GM18526 (cell line): Measurements from ENCODE around the gene UBE2E1.
A peak's percentile ranks its signal among the peaks of the same experiment; 100 is the strongest.

ENCODE experiments used
- POLR2A ChIP-seq: IDR thresholded peaks from 3 replicates; pipeline ENCODE4 v1.6.1; 2011; ENCODE audit not compliant: insufficient read length; ENCODE audit errors: extremely low read depth

Gene UBE2E1

DNA sequence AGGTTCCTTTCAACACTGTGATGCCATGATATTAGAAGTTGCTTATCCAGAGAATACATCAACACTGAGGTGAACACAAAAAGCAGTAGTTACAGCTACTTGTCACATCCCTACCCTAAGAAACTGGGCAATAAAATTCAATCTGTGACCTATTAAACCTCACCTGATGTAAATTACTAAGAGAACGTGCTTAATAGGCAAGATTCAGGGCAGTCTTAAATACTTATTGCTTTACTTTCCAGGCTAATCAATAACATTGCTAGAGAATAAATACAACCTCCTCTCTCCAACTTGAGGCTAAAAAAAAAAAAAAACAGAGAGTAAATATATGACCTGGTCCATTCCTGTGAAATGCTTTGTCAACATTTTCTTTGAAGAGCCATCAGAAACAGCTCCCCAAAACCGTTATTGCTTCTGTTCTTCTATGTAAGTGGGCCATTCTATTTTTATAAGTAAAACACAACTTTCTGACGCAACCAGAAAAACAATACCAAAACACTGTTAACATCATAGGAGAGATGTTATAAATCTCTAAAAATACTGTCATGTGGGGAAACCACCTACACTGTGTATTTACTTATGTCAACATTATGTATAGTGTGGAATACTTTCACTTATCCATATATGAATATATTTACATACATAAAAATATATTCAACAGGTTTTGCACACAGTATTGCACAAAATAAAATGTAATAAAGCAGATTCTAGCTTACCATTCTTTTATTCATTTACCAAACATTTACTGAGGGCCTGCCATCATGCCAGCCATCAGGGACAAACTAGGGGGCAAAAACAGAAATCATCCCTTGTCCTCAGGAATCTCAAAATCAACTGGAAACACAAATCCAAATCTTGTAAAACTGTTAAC is 108.4 kb downstream of the UBE2E1 start:
- no peak for TF ChIP-seq POLR2A

DNA sequence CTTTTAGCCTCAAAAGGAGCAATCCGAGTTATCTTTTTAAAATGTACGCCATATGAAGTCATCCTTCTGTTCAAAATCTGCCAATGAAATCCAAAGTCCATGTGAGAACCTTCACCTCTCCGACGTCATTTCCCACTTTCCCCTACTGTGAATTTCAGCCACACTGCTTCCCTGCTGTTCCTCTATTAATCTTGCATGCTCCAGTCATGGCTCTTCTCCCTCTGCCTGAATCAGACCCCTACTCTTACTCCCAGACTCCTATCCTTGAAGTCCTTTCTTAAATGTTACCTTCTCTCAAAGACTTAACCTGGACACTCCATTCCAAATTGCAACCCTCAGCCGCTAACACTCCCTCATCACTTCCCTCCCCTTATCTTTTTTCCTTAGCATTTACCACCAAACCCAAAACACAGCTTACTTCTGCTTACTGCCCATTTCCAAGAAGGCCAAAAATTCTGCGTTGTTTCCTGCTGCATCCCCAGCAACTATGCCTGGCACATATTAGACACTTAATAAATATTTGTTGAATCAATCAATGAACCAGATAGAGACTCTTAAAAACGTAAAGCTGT is 109.9 kb downstream of the UBE2E1 start:
- no peak for TF ChIP-seq POLR2A

DNA sequence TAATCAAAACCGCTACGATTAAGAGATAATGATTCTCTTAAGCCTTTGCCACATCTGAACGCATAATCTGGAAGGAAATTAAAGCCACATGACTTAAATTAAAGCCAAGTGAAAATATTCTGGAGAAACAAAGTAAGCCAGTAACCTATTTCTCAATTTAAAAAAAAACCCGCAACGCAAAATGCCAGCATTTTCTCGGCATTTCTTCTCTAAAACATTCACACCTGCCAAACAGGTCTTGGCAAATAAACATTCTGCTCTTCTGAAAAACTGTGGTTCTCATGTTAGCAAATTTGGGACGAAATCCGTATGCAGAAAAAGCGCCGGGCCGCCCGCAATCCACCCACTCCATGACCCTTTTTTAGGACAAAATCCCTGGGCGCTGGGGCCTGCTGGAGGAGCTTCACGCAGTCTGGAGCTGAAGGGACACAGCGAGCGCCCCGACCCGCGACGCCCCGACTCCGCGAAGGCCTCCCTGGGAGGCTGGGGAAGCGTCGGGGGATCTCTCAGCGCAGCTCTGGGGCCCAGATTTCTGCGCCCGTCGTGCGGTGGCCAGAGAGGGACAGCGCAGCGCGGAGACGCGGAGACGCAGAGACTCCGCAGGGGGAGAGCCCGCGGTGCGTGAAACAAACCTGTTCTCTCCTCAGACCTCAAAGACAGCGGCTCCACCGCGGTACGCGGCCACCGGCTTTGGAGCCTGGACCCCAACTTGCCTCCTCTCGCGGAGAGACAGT is 110.6 kb downstream of the UBE2E1 start:
- TF ChIP-seq POLR2A, result no peak

GRCh38 chr3:23916886-23917678 is 111.3 kb downstream of the UBE2E1 start, which contains the start of the genes NKIRAS1 and RPL15:
NKIRAS1 (minus strand) TSS chr3:23916990; CDS start chr3:23910904, 6,086 bp downstream.
RPL15 (plus strand) TSS chr3:23917132; CDS start chr3:23917860, 728 bp downstream.
- peak; percentile 98 for TF ChIP-seq POLR2A

DNA sequence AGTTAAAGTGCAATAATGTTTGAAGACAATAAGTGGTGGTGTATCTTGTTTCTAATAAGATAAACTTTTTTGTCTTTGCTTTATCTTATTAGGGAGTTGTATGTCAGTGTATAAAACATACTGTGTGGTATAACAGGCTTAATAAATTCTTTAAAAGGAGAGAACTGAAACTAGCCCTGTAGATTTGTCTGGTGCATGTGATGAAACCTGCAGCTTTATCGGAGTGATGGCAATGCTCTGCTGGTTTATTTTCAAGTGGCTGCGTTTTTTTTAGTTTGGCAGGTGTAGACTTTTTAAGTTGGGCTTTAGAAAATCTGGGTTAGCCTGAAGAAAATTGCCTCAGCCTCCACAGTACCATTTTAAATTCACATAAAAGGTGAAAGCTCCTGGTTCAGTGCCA is 113.9 kb downstream of the UBE2E1 start:
- TF ChIP-seq POLR2A, result no peak

DNA sequence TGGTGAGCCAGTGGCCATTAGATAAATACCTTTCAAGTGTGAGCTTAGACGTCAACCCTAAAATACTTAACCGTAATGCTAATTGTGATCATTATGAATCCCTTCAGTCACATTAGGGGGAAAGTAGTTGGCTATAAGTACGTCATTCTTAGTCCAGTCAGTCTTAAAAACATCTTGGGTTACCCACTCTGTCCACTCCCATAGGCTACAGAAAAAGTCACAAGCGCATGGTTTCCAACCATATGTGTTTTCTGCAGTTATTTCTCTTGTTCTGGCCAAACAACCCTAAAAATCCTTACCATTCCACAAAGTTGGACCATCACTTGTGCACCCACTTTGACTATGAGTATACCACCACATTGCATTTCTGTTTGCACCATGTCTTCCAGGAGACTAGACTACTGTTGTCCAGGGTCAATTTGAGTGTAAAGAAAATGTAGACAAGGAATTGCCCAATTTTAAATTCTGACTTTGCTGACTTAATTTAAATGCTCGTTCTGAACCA is 114.4 kb downstream of the UBE2E1 start:
- no peak for TF ChIP-seq POLR2A

- no peak for TF ChIP-seq POLR2A
These were observed 115.3 kb downstream of the UBE2E1 start for GRCh38 chr3:23921052-23921511.

DNA sequence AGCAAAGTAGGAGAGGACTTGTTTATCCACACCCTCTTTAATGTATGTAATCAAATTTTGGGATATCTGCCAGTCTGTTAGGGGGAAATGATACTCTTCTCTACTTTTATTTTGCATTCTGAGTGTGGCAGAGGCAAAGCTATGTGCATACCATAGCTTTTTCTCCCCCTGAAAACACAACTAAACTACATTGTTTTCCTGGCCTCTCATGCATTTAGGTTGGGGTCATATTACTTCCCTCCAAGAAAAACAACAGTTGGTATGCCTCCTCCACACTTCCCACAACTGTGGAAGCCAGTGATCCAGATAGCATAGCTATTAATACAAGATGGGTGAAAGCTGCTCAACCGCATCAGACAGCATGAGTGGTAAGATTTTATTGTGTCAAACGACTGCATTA is 118.0 kb downstream of the UBE2E1 start:
- no peak for TF ChIP-seq POLR2A

DNA sequence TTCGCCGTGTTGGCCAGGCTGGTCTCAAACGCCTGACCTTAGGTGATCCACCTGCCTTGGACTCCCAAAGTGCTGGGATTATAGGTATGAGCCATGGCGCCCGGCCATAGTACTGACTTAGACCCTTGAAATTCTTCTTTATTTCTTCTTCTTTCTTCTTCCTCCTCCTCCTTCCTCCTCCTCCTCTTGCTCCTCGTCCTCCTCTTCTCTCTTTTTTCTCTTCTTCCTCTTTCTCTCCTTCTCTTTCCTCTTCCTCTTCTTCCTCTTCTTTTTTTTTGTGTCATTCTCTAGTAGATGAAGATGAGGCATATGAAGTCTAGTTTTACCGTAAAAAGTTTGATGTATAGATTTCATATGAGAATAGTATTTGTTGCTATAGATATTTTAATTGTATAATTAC is 120.5 kb downstream of the UBE2E1 start:
- no peak for TF ChIP-seq POLR2A

GRCh38 chr3:23926736-23927135 is 121.0 kb downstream of the UBE2E1 start:
- no peak for TF ChIP-seq POLR2A

- TF ChIP-seq POLR2A, result no peak
These were observed 122.8 kb downstream of the UBE2E1 start for GRCh38 chr3:23928524-23928923.

DNA sequence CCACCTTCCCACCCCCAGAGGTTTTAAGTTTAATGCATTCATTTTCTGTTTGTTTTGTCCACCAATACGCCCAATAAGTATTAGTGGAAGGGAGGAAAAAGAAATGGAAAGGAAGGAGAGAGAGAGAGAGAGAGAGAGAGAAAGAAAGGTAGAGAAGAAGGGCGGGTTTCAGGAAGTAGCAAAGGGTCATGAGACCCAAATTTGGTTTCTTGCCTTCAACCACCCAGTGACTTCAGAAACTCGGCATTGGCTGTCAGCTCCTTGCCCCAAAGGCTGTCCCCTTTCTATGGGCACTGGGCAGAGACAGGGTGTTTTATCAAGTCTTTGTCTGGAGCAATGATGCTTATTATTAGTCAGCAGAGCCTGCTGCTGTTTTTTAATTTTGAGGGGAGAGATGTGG is 125.8 kb downstream of the UBE2E1 start:
- no peak for TF ChIP-seq POLR2A

- no peak for TF ChIP-seq POLR2A
These were observed 126.8 kb downstream of the UBE2E1 start for GRCh38 chr3:23932571-23932970.

DNA sequence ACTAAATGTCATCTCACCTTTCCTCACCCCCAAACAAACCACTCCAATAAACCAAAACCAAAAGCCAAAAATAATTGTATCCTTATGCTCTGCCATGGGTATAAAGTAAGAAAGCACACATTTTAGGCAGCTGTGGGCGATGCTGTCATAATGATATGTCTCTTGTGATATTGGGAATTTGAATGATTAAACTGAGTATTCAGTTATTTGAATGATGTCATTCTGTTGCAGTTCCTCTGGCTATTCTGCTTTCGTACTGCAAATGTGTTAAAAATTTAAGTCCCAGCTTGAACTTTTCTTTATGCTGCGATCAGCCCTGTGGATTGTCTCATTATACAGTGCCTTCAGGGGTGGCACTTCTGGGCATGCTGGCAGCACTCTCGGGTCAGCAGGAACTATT is 128.5 kb downstream of the UBE2E1 start:
- TF ChIP-seq POLR2A, result no peak

- TF ChIP-seq POLR2A, result no peak
These were observed 131.5 kb downstream of the UBE2E1 start for GRCh38 chr3:23937296-23937695.
